ENCODE data around the gene MYBPC1.

- no peak for TF ChIP-seq ZNF780A (CRISPR knock-in tag; IDR thresholded peaks at IDR 0.05)
- TF ChIP-seq HIC2 (CRISPR knock-in tag; IDR thresholded peaks at IDR 0.05; ENCODE audit: low read depth), result no peak
- TF ChIP-seq CTCF (CRISPR knock-in tag; IDR thresholded peaks at IDR 0.05), result no peak
Measured at GRCh38 chr12:101571105-101571504, 23.7 kb upstream of the MYBPC1 start.
